Suppressor macrophage treated with lipopolysaccharide for 1 hour (primary cell): ENCODE measurements around the gene TRAPPC14.
A peak's percentile ranks its signal among the peaks of the same experiment; 100 is the strongest.
"Not testable (repeated sequence)": the region's sequence is repeated elsewhere in the genome, so short reads cannot be mapped to it uniquely, and the experiment has no call there.

Experiments
- DNase-seq, 3 donors: peaks; one replicate each; pipeline ENCODE4 v3.0.0-alpha.2; 2020 to 2022

Gene TRAPPC14, protein sequence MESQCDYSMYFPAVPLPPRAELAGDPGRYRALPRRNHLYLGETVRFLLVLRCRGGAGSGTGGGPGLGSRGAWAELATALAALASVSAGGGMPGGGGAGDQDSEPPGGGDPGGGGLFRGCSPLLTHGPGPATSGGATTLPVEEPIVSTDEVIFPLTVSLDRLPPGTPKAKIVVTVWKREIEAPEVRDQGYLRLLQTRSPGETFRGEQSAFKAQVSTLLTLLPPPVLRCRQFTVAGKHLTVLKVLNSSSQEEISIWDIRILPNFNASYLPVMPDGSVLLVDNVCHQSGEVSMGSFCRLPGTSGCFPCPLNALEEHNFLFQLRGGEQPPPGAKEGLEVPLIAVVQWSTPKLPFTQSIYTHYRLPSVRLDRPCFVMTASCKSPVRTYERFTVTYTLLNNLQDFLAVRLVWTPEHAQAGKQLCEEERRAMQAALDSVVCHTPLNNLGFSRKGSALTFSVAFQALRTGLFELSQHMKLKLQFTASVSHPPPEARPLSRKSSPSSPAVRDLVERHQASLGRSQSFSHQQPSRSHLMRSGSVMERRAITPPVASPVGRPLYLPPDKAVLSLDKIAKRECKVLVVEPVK

DNA sequence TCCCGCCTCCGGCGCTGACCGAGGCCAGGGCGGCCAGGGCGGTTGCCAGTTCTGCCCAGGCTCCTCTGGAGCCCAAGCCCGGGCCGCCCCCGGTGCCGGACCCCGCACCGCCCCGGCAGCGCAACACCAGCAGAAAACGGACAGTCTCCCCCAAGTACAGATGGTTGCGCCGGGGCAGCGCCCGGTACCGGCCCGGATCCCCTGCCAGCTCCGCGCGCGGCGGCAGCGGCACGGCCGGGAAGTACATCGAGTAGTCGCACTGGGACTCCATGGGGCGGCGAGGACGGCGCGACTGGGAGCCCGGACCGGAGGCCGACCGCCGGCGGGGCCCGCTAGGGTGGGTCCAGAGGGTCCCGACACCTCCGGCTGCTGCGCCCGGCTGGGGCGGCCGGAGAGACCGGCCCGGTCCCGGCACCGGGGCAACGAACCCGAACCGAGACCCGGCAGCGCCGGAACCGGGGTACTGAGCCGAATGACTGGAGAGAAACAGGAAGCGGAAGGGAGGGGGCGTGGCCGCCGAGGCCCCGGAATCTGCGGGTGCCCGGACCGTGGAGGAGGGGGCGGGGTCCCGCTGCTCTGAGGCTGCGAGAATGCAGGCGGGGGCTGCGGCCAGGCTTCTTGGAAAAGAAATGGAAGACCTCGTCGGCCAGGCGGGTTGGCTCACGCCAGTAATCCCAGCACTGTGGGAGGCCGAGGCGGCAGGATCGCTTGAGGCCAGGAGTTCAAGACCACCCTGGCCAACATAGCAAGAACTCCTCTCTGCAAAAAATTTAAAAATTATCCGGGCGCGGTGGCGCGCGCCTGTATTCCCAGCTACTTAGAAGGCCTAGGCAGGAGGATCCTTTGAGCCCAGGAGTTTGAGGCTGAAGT, at the start of gene TRAPPC14:
Gene TRAPPC14 (minus strand): TSS at position 495 of the 870 bp plus-strand sequence. CDS start 224 bp downstream, at position 271.
- peak; percentile 85 to 94 (median 86) for DNase-seq

DNA sequence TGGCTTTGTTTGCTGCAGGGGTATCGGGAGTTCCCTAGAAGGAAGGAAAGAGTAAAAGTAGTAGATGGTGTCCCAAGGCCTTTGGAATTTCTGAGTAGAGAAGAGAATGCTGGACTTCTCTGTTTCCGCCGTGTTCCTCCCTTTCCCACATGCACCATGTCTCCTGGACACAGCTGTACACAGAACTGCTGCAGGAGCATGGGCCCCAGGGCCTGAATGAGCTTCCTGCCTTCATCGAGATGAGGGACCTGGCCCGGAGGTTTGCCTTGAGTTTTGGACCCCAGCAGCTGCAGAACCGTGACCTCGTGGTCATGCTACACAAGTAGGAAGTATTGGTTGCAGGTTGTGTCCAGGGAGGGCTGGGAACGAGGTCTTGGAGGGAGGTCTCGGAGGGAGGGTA, 45.9 kb upstream of the TRAPPC14 start:
- DNase-seq, result no peak

DNA sequence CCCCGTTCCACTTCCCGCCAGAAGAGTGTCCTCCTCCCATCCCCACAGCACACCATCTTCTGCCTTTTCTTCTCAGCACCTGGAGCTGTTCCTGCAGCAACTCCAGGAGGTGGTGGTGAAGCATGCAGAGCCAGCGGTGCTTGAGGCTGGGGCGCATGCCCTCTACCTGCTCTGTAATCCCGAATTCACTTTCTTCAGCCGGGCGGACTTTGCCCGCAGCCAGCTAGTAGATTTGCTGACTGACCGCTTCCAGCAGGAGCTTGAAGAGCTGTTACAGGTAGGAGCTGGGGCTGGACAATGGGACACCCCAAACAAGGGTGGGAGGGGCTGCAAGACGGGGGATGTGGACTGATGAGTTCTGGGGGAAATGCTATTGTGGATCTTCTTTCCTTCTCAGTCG, 42.2 kb upstream of the TRAPPC14 start:
- DNase-seq, result no peak

DNA sequence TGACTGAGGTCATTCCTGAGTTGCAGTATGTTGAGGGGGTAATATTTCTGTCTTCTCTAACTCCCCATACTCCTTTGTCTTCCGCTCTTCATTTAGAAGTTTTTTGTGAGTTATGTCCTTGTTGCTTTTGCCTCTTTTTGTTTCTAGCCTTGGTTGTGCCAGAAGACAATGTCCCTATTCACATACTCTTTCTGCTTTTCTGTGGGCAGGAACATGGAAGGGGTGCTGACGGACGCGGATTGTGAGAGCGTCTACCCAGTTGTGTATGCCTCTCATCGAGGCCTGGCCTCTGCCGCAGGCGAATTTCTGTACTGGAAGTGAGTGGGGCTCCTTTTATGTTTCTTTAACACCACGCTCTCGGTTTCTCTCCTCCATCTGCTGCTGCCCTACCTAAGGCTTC, 39.7 kb upstream of the TRAPPC14 start:
- no peak for DNase-seq

DNA sequence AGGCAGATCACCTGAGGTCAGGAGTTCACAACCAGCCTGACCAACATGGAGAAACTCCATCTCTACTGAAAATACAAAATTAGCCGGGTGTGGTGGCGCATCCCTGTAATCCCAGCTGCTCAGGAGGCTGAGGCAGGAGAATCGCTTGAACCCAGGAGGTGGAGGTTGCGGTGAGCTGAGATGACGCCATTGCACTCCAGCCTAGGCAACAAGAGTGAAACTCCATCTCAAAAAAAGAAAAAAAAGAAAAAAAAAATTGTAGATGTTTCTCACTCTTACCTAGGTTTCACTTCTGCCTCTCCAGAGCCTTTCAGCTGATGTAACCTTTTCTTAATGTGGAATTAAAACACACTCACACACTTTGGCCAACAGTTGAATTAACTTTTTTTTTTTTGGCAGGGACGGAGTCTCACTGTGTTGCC, 37.4 kb upstream of the TRAPPC14 start:
- not testable (repeated sequence) for DNase-seq

DNA sequence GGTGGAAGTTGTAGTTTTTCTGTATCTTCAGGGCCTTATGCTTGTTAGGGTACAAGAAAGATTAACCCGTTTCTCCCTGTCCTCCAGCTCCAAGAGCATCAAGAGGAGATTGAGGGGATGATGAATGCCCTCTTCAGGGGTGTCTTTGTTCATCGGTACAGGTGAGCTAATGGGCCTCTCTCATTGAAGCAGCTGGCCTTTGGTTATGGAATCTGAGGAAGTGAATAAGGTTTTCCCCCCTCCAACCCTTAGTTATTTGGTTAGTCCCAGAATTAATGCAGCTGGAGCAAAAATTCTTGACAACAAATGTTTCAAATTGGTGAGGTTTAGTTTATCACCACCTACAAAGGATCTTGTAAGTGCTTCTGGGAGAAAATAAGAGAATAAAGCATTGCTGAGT, 36.7 kb upstream of the TRAPPC14 start:
- no peak for DNase-seq

DNA sequence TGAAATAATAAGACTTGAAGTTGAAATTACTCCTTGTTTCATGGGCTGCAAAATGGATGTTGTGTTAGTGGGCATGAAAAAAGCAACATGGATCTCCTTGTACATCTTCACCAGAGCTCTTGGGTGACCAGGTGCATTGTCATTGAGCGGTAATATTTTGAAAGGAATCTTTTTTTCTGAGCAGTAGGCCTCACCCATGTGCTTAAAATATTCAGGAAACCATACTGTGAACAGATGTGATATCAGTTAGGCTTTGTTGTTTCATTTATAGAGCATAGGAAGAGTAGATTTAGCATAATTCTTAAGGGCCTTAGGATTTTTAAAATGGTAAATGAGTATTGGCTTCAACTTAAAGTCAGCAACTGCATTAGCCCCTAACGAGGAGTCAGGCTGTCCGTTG, 34.4 kb upstream of the TRAPPC14 start:
- no peak for DNase-seq

DNA sequence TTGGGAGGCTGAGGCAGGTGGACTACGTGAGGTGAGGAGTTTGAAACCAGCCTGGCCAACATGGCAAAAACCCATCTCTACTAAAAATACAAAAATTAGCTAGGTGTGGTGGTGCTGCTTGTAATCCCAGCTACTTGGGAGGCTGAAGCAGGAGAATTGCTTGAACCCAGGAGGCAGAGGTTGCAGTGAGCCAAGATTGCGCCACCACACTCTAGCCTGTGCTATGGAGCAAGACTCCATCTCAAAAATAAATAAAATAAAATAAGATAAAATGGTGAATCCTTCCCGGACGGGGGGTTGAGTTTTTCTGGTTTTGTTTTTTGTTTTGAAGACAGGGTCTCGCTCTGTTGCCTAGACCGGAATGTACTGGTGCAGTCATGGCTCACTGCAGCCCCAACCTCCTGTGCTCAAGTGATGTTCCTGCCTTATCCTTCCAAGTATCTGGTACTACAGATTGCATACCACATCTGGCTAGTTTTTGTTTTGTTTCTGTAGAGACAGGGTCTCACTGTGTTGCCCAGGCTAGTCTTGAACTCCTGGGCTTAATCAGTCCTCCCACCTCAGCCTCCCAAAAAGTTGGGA, 33.8 kb upstream of the TRAPPC14 start:
- not testable (repeated sequence) for DNase-seq

DNA sequence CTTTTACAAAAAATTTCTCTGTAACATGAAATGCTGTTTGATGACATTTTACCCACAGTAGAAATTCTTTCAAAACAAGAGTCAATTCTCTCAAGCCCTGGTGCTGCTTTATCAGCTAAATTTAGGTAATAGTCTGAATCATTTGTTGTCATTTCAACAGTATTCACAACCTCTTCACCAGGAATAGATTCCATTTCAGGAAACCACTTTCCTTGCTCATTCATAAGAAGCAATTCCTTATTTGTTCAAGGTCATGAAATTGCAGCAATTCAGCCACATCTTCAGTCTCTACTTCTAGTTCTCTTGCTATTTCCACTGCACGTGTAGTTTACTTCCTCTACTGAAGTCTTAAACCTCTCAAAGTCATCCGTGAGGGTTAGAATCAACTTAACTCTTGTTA, 33.3 kb upstream of the TRAPPC14 start:
- peak; percentile 17 to 53 (median 40) for DNase-seq

DNA sequence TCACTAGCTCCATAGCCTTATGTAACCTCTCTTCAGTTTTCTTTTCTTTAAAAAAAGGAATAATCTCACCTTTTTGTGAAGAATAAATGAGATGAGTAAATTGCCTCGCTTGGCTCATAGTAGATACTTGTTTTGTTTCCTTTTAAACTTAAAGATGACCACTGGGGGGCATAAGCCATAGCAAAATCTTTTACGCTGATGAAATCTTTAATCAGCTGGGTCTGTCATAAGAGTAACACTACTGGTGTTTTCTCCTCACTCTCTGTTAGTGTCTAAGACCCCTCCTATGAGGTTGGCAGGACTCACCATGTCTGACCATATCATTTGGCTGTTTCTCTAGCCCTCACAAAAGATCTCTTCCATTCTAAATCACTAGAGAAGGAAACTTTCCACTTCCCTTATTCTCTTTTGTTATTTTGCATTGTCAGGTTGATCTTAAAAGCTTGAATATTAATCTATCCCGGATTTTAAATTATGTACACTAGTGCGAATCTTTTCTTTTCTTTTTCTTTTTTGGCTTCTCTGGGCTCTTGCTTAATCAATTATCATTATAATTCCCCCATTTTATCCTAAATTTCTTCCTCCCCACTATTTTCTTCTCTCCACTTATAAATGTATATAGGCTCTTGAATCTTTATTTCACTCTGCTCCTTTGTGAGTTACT, 31.7 kb upstream of the TRAPPC14 start:
- peak; percentile 58 to 71 (median 59) for DNase-seq

DNA sequence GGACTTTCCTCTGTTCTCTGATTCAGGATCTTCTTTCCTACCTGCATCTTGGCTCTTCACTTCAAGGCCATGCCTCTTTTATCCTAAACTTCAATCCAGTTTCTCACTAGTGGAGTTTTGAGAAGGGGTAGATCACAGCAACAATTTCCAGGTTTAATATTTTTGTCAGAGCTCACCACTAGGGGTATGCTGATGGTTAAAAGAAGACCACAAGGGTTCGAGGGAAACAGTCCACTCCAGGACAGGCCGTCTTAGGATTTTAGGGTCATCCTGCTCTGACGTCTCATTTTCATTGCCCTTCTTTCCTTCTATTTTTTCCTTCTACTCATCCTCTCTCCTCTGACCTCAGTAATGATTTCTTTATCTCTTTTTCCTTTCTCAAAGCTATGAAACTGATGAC, 30.5 kb upstream of the TRAPPC14 start:
- no peak for DNase-seq

DNA sequence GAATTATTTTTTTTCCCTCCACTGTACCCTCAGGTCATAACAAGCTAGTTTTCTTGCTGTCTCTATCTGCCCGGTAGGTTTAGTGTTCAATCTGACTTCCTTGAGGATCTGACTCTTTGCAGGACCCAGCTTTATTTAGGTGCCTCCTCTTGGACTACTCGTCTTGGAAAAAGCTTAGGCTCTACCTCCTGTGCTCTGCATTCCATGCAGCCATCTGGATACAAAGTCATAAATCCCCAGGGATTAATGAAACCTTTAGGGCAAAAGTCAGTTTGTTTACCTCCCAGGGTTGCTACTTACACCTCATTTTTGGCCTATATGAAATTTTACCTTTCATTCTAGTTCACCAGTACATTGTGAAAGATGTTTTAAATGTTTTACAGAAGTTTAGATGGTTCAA, 27.2 kb upstream of the TRAPPC14 start:
- no peak for DNase-seq

DNA sequence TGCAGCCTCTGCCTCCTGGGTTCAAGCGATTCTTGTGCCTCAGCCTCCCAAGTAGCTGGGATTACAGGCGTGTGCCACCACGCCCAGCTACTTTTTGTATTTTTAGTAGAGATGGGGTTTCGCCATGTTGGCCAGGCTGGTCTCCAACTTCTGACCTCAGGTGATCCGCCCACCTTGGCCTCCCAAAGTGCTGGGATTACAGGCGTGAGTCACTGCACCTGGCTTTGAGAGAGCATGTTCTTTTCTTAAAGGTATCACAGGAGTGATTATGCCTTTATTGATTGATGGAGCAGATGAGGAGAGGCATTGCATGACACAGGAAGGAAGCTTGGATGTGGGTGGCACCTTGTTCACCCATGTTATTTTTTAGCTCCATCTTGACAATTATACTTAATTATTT, 24.6 kb upstream of the TRAPPC14 start:
- DNase-seq, result not testable (repeated sequence)

DNA sequence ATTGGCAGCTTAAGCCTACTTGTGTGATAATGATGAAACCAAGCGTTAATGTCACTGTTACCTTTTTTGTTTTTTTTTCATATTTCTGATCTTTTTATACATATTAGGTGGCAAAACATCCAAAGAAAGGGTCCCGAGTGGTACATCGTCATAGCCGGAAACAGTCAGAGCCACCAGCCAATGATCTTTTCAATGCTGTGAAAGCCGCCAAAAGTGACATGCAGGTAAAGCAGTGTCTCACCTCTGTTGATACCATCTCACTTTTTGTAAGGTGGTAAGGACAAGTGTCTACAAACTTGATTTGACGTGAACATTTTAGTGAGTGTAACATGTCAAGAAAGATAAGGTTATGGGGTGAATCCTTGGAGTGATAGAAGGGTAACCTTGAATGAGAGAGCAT, 24.1 kb upstream of the TRAPPC14 start:
- DNase-seq, result not testable (repeated sequence)

DNA sequence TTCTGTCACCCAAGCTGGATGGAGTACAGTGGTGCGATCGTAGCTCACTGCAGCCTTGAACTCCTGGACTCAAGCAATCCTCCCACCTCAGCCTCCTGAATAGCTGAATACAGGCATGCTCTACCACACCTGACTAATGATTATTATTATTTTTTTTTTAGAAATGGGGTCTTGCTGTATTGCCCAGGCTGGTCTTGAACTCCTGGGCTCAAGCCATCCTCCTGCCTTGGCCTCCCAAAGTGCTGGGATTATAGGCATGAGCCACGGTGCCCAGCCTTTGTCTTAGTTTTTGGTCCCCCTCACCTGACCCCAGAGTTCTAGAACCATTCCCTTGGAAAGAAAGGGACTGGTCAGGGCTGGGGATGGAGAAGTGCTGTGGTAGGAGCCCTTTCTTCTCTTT, 21.6 kb upstream of the TRAPPC14 start:
- not testable (repeated sequence) for DNase-seq

DNA sequence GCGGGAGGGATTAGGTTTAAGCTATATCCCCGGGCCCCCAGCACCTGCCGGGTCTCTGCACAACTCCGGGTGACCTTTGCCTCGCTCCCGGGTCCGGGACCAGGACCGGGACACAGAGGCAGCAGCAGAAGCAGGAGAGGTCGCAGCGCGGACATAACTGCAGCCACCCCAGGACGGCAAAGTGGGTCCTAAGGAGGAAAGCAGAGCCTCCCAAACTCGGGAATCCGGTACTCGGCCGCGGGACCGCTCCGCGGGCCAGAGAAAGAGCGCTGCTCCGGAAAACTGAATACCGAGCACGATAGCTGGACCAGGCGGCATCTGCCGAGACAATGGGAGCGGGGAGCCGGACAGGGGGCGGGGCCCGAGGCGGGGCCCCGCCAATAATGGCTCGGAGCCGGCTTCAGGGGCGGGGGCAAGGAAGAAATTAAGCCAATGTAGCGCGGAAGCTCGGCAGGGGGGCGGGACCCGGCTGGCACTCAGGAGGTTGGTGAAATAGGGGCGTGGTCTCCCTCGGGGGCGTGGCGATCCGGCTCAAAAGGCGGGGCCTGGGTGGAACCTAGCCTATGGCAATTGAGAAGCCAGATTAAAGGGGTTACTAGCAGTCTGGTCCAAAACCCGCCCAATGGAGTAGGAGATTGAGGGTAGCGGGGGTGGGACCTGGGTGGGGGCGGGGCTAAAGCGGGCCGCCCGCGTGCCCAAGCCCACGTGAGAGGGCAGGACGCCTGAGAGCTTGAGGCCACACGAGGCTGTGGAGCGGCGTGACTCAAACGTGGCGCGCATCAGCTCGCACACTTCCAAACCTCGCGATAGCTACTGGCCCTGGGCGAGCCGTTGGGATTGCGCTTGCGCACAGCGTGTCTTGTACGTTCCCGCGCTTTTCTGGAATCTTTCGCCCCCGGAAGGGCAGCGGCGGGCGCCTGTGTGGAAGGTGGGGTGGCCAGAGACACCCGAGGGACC, 18.8 kb upstream of the TRAPPC14 start, which contains the start of the genes GPC2 and STAG3:
Gene GPC2 (minus strand): TSS at position 337 of the 957 bp plus-strand sequence. CDS start 182 bp downstream, at position 155.
Gene STAG3 (plus strand): TSS at position 874 of the 957 bp plus-strand sequence. CDS start 2,639 bp downstream, outside the sequence.
- peak; percentile 98 to 99 (median 98) for DNase-seq

DNA sequence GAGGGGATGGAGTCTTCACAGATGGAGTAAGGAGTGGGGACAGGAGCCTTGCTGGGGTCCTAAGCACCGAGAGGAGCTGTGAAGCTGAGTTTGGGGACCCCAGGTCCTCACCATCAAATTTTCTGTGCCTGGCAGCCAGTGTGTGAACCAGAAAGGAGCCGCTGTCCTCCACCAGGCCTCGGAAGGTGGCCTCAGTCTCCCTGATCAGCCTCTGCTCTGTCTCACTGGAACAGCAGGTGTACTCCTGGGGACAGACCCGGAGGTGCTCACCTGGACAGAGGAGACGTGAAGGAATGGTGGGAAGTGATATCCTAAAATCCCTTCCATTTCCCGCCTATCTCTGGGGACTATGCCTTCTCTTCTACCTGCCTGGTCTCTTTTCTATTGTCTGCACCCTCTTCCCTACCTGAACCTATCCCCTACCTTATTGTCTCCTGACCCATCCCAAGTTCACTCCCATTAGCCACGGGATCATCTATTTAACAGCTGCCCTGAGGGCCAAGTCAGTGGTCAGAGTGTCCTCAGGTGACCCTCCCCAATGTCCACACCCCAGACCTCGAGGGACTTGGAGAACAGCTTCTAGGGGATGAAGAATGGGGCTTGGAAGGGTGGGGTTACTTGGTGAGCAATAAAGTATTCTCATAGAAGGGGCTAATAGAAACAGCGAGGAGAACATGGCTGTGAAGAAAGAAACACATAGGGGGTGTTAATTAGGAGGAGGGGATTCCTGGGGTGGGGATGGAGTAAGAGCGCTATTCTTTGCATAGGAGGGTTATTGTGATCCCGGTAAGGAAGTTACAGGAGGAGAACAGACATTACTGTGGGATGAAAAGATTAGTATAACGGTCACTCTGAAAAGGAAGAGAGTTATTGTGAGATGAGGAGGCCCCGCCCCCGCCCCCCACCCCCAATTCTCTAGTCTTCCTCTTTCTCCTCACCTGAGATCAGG, 17.8 kb upstream of the TRAPPC14 start:
- no peak for DNase-seq

DNA sequence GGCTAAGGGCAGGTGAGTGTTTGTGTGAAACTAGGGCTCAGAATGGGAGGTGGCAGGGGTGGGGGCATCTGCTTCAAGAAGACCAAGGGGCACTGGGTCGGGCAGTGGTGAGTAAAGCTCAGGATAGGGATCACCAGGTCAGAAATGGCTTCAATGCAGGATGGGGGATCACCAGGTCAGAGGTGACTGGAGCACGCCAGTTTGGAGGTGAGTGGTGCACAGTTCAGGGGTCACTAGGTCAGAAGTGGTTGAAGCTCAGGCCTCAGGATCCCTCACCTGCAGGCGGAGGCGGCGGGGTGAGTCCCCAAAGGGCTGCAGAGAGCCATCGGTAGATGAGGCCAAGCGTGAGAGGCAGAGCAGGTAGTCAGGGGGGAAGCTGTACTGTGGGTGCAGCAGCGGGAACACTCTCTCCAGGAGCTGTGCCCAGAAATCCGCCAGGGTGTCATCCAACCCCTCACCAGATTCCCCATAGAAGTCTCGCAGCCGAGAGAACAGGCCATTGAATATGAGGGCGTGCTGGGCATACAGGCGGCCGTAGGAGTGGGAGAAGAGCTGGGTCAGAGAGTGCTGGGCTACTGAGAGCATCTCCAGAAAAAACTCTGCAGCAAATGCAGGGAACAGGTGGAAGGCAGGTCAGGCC, 16.9 kb upstream of the TRAPPC14 start:
- DNase-seq, result no peak

DNA sequence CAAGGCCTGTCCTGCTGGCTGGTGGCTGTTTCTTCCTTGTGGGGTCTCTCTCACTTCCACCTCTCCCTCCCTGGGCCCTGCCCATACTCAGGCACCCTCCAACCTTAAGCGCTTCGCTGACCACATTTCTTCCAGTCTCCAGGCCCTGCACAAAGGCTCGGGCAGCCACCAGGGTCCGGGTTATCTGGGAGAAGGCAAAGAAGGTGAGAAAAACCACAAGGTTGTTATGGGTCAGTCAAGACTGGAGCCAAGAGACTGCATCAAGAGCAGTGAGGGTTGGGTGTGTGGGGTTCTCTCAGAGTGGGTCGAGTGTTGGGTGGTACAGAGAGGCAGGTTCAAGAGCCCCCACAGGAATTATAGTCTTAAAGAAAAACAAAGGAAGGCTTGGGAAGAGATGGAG, 16.1 kb upstream of the TRAPPC14 start:
- DNase-seq, result no peak
